Measurements from ENCODE around the gene HOXC9. TPM values are rescaled to one million over a fixed set of nuclear protein-coding genes. Genes with fewer than 3 reads are reported as not detected.

The HOXC9 gene
- total and polyA plus RNA-seq, 2 of the 4 experiments (the other 2 are of a cell fraction), result 0.26 TPM; not detected in 1

- in situ Hi-C loops (cut with MboI; ENCODE audit: low sequenced_read_pairs) (loop anchor here (10.0 kb wide), 2 partner anchors 230 to 380 kb away; no protein-coding TSS in a partner anchor), dilution Hi-C loops (cut with HindIII; ENCODE audit: low sequenced_read_pairs, unreplicated experiment) (no loop called here), intact Hi-C loops (cut with micrococcal nuclease) (no loop called here)
- Histone ChIP-seq H3K27ac (ENCODE audit: insufficient read depth, low read length) (no peak overlapping the region), H3K56ac (ENCODE audit: extremely low read depth, insufficient read depth, low read length) (no peak overlapping the region), H2BK120ac (ENCODE audit: low read depth, low read length) (no peak overlapping the region), H2AK9ac (replicated peaks; ENCODE audit: low read depth, low read length, poor library complexity) (peak overlapping the region; percentile 14), H3K9me1 (ENCODE audit: insufficient read depth, low read length) (no peaks in the 10 kb centered on the region), H2BK15ac (ENCODE audit: low read depth, low read length) (no peak overlapping the region), H2BK5ac (ENCODE audit: low read depth, low read length, poor library complexity, severe bottlenecking) (no peak overlapping the region), H3K27me3 (ENCODE audit: control insufficient read depth, insufficient read depth, low read length) (peaks cover 98% of the 10 kb centered on the region), H3K9me3 (ENCODE audit: control insufficient read depth, insufficient read depth, low read length) (peaks cover 19% of the 10 kb centered on the region), H3K4me3 (ENCODE audit: insufficient read depth, low read depth, low read length) (no peak overlapping the region), H4K8ac (ENCODE audit: low read depth in 2 of 2, low read length in 2 of 2) (no peak overlapping the region), H3K23ac (ENCODE audit: low read depth, low read length) (no peak overlapping the region), H2BK20ac (ENCODE audit: low read depth, low read length) (no peak overlapping the region), H3K14ac (replicated peaks; ENCODE audit: low read depth, low read length) (no peak overlapping the region), H4K20me1 (ENCODE audit: insufficient read depth, low read length) (no peaks in the 10 kb centered on the region; the same call in 1 of the 2 replicates), H3K36me3 (ENCODE audit: control insufficient read depth, insufficient read depth, low read length) (no peaks in the 10 kb centered on the region), H4K91ac (ENCODE audit: insufficient read depth, low read depth, low read length) (no peak overlapping the region), H3K79me1 (ENCODE audit: low read depth in 1 of 2, low read length in 2 of 2) (no peaks in the 10 kb centered on the region), H3K4me1 (ENCODE audit: control insufficient read depth, insufficient read depth, low read length) (peaks cover 2% of the 10 kb centered on the region; the same call in 1 of the 2 replicates), H4K5ac (ENCODE audit: low read depth, low read length) (no peak overlapping the region), H3K4me2 (ENCODE audit: low read depth, low read length) (no peak overlapping the region), H3K4ac (ENCODE audit: low read depth, low read length) (no peak overlapping the region), H3K18ac (ENCODE audit: low read depth, low read length) (no peak overlapping the region), H2AK5ac (ENCODE audit: low read depth, low read length) (no peak overlapping the region), H3K9ac (ENCODE audit: low read depth, low read length) (no peak overlapping the region), H2AFZ (replicated peaks; ENCODE audit: low read length, poor library complexity) (no peak overlapping the region)
- POLR2A ChIA-PET (ENCODE audit: unreplicated experiment), result no interaction called here
- DNase-seq (no peak), ATAC-seq (ENCODE audit: low read depth) (no peak; the same call in 1 of the 2 replicates)
- WGBS, 2 experiments (ENCODE audit: extremely low coverage in 2 of 2, insufficient read length in 1 of 2), result 8% methylated on average over 25 of the region's 60 CpGs; no CpG with 5 or more reads in 1 of the 2 experiments
- BruUV-seq (replicated peaks), result no TSS peak
- CTCF ChIA-PET, result no interaction called here
- TF ChIP-seq ELK1 (IDR thresholded peaks at IDR 0.05; ENCODE audit: borderline replicate concordance, low read depth, low read length), result no peak
- TF ChIP-seq RFX5 (IDR thresholded peaks at IDR 0.05; ENCODE audit: low read depth, low read length), result no peak
- TF ChIP-seq MAZ (IDR thresholded peaks at IDR 0.05; ENCODE audit: borderline replicate concordance, low read depth, low read length), result no peak
- TF ChIP-seq FOS (IDR thresholded peaks at IDR 0.05; ENCODE audit: low read depth, low read length), result no peak
- TF ChIP-seq BHLHE40 (IDR thresholded peaks at IDR 0.05; ENCODE audit: low read depth, low read length), result no peak
- no peak for TF ChIP-seq MAFK (IDR thresholded peaks at IDR 0.05; ENCODE audit: low read depth, low read length)
- TF ChIP-seq RCOR1 (IDR thresholded peaks at IDR 0.05; ENCODE audit: insufficient replicate concordance, low read length), result no peak
- no peak for TF ChIP-seq SMC3 (IDR thresholded peaks at IDR 0.05; ENCODE audit: low read depth, low read length)
- no peak for TF ChIP-seq CEBPB (IDR thresholded peaks at IDR 0.05; ENCODE audit: low read depth, low read length)
- no peak for TF ChIP-seq POLR2A (IDR thresholded peaks at IDR 0.05; ENCODE audit: low read depth, low read length)
- TF ChIP-seq NFE2L2 (IDR thresholded peaks at IDR 0.05; ENCODE audit: low read depth, low read length), result no peak
- TF ChIP-seq CTCF (conservative IDR thresholded peaks at IDR 0.05; ENCODE audit: low read depth, low read length), result no peak
- TF ChIP-seq USF2 (IDR thresholded peaks at IDR 0.05; ENCODE audit: low read depth, low read length), result no peak
- no peak for TF ChIP-seq CHD1 (IDR thresholded peaks at IDR 0.05; ENCODE audit: low read depth, low read length)
- TF ChIP-seq RAD21 (IDR thresholded peaks at IDR 0.05; ENCODE audit: low read length), result no peak
Observed at GRCh38 chr12:53994264-53995001, 5.5 kb upstream of the HOXC9 start.
